ENCODE measurements around the gene TOX3. TPM values are rescaled to one million over a fixed set of nuclear protein-coding genes. Genes with fewer than 3 reads are reported as not detected.

The TOX3 gene
- total and polyA plus RNA-seq, 2 of the 8 experiments (the other 6 are each of a cell fraction or from before 2014, with no cell fraction given) = 16.7 to 31.2 TPM

- no peak overlapping the region for H3K4me3 ChIP-seq (ENCODE audit: extremely low read depth in 1 of 4, insufficient read depth in 2 of 4, low read depth in 3 of 4, low read length in 4 of 4)
- TF ChIP-seq CTCF (IDR thresholded peaks at IDR 0.05; ENCODE audit: control extremely low read depth in 1 of 3, insufficient read depth in 1 of 3, low read depth in 1 of 3, low read length in 3 of 3) = no peak
- peaks cover under 1 to 22% (median 7%) of the 10 kb centered on the region in 4 experiments; a peak in 7 of 8 replicates for H3K36me3 ChIP-seq (ENCODE audit: control insufficient read depth in 2 of 4, insufficient read depth in 4 of 4, low read length in 3 of 4)
- no peak overlapping the region for H2BK120ac ChIP-seq (replicated peaks; ENCODE audit: low read depth, low read length)
- no peak overlapping the region for H3K4me2 ChIP-seq (ENCODE audit: insufficient read depth in 1 of 2, low read depth in 2 of 2, low read length in 2 of 2)
- no peak overlapping the region for H2AFZ ChIP-seq (ENCODE audit: low read length)
- ChIA-PET POLR2A (ENCODE audit: partially characterized antibody) (no interaction called here), CTCF (ENCODE audit: partially characterized antibody) (interaction anchor here (1.1 kb wide), 1 partner anchor 9 kb away, joined by 3 read pairs; no protein-coding TSS in a partner anchor)
- no peak overlapping the region for H4K8ac ChIP-seq (ENCODE audit: extremely low read depth, insufficient read depth, low read length)
- H3K4me1 ChIP-seq (replicated peaks in 1 of 4; ENCODE audit: control insufficient read depth in 3 of 4, insufficient read depth in 4 of 4, low read length in 3 of 4) = peaks cover 0 to 8% (median 0%) of the 10 kb centered on the region in 4 experiments; a peak in 2 of 7 replicates
- no peak overlapping the region for H2AK5ac ChIP-seq (ENCODE audit: low read depth, low read length)
- H3K9ac ChIP-seq (replicated peaks in 1 of 4; ENCODE audit: extremely low read depth in 1 of 4, low read depth in 3 of 4, low read length in 3 of 4) = no peak overlapping the region
- FAIRE-seq (no peak), DNase-seq (ENCODE audit: low read depth in 1 of 2, low spot score in 2 of 2) (no peak)
- no peak overlapping the region for H2BK15ac ChIP-seq (ENCODE audit: low read length)
- H3K9me3 ChIP-seq (ENCODE audit: insufficient read depth in 2 of 2, low read depth in 1 of 2, low read length in 1 of 2) = no peaks in the 10 kb centered on the region
- H3K23ac ChIP-seq (ENCODE audit: insufficient read length) = no peak overlapping the region
- no peak overlapping the region for H3K4ac ChIP-seq (replicated peaks; ENCODE audit: insufficient read length, low read depth, low read length)
- no peaks in the 10 kb centered on the region for H3K79me2 ChIP-seq (ENCODE audit: control insufficient read depth in 1 of 2, insufficient read depth in 2 of 2, low read length in 2 of 2)
- no peak overlapping the region for H4K5ac ChIP-seq (ENCODE audit: insufficient read length, low read depth, low read length)
- no peak overlapping the region for H2BK20ac ChIP-seq (ENCODE audit: low read length)
- no peaks in the 10 kb centered on the region for H3K23me2 ChIP-seq (ENCODE audit: low read depth, low read length)
- WGBS, 2 experiments (ENCODE audit: extremely low coverage in 1 of 2, insufficient coverage in 1 of 2, insufficient read length in 1 of 2, insufficient replicate concordance in 2 of 2, low coverage in 1 of 2, low lambda C conversion rate in 2 of 2, missing lambda C conversion rate in 1 of 2) = 94% methylated on average over 1 of the region's 1 CpG; no CpG with 5 or more reads in 1 of the 2 experiments
- no peaks in the 10 kb centered on the region for H4K20me1 ChIP-seq (replicated peaks in 1 of 2; ENCODE audit: control insufficient read depth in 1 of 2, insufficient read depth in 2 of 2, low read length in 2 of 2)
- no peak overlapping the region for H3K56ac ChIP-seq (replicated peaks; ENCODE audit: insufficient read length, low read depth, low read length)
- no peak overlapping the region for H2BK12ac ChIP-seq (ENCODE audit: low read depth, low read length)
- no peak overlapping the region for H2BK5ac ChIP-seq (ENCODE audit: low read depth, low read length)
- H3K27me3 ChIP-seq (replicated peaks in 1 of 4; ENCODE audit: control insufficient read depth in 3 of 4, extremely low read depth in 1 of 4, insufficient read depth in 3 of 4, low read length in 3 of 4) = no peaks in the 10 kb centered on the region
- no peaks in the 10 kb centered on the region for H3K79me1 ChIP-seq (ENCODE audit: low read depth, low read length)
- H3K14ac ChIP-seq (ENCODE audit: insufficient read length) = no peak overlapping the region
- no peak overlapping the region for H4K91ac ChIP-seq (replicated peaks; ENCODE audit: insufficient read length, low read length)
- no peak overlapping the region for H3K18ac ChIP-seq (ENCODE audit: extremely low read depth, low read length)
- no peak overlapping the region for H3K27ac ChIP-seq (ENCODE audit: low read depth, low read length)
Observed at GRCh38 chr16:52434224-52434623, 112.7 kb downstream of the TOX3 start.

All from H1 (cell line).